Smooth muscle cell of the brain vasculature (primary cell): Measurements from ENCODE around the gene MCM7.

Experiments
- DNase-seq: peaks from one replicate; pipeline ENCODE4 v3.0.0-alpha.2; 2012; ENCODE audit warnings: low read depth, low spot score

The MCM7 gene

DNA sequence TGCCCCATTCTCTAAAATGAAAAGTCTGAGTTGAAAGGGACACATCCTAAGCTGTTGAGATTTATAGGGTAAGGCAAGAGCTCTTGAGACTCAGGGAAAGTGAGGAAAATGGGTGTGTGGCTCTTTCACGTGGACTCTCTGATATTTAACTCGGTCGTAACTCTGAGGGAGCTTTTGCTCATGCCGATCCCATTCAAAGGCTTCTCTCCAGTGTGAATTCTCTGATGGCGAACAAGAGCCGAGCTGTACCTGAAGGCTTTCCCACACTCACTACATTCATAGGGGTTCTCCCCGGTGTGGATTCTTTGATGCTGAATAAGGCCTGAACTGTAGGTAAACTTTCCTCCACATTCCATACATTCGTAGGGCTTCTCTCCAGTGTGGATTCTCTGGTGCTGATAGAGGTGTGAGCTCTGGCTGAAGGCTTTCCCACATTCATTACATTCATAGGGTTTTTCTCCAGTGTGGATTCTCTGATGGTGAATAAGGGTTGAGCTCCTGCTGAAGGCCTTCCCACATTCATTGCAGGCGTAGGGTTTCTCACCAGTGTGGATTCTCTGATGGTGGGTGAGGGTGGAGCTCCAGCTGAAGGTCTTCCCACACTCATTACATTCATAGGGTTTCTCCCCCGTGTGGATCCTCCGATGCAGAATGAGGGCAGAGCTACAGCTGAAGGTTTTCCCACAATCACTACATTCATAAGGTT lies 30.0 kb downstream of the MCM7 start:
- DNase-seq = no peak

GRCh38 chr7:100069991-100070390 lies 31.2 kb downstream of the MCM7 start:
- no peak for DNase-seq

GRCh38 chr7:100066953-100067352 lies 34.2 kb downstream of the MCM7 start:
- DNase-seq = no peak

DNA sequence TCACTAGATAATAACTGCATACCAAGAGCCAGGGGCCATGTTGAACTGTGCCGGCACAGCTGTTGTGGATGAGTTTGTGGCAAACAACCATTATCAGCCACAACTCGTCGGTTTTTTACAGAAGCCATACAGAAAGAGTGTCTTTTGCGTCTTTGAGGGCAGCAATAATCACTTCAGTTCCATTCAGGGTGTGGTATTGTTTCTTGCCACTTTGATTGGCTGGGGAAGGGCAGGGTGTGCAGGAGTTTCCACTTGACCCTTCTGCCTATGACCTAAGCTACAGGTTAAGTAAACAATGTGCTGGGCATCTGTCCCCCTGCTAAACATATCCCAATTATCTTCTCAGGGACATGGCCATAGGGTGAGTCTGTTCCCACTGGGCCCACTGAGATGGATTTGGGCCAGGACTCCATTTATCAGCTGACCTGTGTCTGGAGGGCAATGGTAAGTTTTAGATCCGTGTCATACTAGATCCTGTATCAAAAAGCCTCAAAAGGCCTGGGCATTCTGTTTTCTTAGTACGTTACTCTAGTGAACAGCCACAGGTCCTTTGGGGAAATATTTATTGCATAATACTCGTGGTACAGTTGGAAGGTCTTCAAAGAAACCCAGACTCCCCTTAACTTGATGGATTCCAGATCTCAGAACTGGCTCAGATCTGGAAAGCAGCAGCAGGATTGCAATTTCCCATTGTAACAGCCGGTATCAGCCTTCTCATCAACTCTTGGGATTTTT lies 35.6 kb downstream of the MCM7 start:
- DNase-seq = no peak

DNA sequence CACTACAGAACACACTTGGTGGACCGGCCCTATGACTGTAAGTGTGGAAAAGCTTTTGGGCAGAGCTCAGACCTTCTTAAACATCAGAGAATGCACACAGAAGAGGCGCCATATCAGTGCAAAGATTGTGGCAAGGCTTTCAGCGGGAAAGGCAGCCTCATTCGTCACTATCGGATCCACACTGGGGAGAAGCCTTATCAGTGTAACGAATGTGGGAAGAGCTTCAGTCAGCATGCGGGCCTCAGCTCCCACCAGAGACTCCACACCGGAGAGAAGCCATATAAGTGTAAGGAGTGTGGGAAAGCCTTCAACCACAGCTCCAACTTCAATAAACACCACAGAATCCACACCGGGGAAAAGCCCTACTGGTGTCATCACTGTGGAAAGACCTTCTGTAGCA lies 37.0 kb downstream of the MCM7 start:
- DNase-seq = no peak

GRCh38 chr7:100063376-100063775 lies 37.8 kb downstream of the MCM7 start:
- DNase-seq = no peak

DNA sequence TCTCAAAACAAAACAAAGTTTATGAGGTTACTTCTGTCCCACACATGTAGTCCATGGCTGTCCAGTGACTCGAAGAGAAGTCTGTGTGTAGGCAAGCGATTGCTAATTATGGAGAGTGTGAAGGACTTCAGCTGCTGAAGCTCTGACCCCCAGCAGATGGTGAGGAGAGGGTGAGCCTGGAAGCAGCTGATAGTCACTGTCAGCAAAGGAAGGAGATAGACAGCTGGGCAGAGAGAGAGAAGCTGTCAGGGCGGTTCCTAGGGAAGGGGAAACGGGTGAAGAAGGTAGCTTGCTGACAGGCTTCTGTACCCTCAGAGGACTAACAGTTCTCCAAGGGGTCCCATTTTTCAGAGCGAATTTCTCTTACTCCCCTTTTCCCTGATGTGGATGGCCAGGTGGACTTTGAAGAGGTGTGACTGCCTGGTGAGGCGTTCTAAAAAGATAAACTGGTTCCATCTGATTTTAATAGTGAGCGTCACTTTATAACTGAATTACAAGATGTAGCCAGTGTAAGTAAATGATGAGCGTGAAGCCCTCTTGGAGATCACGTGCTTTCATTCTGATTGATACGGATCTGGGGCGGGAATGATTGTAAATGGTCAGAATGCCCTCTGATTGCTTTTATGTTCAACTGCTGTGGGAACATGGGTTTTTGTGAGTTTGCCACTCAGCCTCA lies 39.5 kb downstream of the MCM7 start:
- DNase-seq = no peak

DNA sequence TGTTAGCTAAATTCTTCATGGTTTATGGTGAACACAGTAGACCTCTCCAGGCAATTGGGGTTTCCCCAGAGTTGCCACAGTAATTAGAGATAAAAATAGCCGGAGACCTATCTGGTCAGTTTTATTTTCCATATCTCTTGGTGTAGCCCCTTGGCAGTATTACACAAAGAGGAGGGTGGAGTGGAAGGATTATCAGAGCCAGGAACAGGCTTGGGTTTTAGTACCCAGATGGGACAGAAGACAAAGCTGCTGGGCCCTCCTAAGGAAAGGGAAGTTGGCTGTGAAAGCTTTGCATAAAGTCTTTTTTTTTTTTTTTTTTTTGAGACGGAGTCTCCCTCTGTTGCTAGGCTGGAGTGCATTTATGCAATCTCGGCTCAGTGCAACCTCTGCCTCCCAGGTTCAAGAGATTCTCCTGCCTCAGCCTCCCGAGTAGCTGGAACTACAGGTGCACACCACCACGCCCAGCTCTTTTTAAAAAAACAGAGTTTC lies 41.9 kb downstream of the MCM7 start:
- DNase-seq = no peak

DNA sequence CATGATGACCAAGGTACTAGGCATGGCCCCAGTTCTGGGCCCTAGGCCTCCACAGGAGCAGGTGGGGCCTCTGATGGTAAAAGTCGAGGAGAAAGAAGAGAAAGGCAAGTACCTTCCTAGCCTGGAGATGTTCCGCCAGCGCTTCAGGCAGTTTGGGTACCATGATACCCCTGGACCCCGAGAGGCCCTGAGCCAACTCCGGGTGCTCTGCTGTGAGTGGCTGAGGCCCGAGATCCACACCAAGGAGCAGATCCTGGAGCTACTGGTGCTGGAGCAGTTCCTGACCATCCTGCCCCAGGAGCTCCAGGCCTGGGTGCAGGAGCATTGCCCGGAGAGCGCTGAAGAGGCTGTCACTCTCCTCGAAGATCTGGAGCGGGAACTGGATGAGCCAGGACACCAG lies 44.2 kb downstream of the MCM7 start:
- DNase-seq = no peak

DNA sequence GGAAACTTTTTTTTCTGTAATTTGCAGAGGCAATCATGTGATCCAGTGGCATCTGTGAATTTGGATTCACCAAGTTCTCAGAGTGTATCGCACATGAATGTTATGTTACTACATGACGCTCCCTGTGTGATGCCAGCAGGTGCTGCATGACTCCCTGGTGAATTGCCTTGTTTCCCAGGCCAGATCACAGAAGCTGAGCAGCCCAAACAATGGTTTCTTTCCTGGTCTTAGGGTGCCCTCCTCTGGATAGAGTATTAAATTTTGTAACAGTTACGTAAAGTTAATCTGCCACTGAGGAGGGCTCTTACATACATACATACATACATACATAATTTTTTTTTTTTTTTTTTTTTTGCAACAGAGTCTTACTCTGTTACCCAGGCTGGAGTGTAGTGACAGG lies 48.0 kb downstream of the MCM7 start:
- peak; percentile 32 for DNase-seq

DNA sequence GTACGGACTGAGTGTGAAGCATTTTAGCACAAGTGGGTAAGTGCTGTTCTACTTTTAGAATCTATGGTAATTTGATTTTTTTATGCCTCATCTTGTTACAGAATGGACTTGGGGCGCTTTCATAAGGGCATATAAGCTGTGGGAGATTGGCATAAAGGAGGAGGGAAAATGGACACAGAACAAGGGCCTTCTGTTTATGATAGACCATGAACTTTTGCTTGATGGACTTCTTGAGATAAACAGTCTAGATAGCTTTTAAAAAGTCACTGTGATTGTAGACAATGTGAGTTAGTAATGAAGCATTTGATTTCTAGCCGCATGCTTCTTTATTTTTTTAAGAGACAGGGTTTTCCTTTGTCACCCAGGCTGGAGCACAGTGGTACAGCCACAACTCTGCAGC lies 49.6 kb downstream of the MCM7 start:
- DNase-seq = no peak

DNA sequence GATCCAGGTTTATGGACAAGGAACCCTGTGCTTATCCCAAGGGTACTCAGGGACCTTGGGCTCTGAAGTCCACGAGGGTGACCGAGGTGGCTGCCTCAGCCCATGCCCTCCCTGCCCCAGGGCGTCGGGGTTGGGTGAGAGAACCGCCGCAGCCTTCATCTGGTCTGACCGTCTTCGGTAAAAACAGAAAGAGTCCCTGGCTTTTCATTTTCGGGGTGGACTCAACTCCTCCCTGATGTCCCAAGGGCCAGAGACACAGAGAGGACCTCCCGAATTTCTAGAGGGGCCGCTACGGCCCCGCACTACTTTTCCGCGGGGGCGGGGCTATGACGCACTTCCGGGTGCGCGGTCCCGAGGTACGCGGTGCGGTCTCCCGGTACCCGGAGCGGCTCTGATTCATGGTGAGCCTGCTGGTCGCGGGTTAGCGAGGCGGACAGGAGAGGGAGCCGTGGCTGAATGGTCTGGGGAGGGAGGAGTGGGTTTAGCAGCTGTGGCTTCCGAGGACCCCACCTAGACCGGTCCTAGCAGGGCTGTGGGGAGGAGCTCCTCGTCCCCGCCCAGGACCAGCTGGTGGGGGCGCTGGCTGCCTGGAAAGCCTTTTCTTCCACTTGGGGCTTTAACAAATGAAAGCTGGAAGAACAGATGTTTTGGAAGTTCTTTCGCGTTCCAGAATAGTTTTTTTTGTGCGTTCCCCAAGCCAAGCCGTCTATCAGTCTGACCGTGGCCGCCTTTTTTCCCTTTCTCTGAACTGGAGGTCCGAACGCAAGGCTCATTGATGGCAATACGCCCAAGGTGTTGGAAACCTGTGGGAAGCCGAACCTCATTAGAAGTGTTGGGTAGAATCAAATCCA lies 51.5 kb downstream of the MCM7 start, which contains the start of gene ZSCAN21:
TSS of gene ZSCAN21 (plus strand) at position 334 of the 851 bp plus-strand sequence. CDS start 7,233 bp downstream, outside the sequence.
- DNase-seq = peak; percentile 51

DNA sequence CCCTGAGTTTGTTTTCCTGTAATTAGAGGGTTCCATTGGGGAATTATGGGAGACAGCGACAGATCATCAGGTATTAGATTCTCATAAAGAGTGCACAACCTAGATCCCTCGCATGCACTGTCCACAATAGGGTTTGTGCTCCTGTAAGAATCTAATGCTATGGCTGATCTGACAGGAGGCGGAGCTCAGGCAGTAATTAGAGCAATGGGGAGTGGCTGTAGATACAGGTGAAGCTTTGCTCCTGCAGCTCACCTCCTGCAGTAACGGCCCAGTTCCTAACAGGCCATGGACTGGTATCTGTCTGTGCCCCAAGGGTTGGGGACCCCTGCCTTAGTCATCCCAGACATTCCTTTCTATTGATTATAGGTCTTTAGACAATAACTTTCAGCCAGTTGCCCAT lies 52.5 kb downstream of the MCM7 start:
- no peak for DNase-seq

- no peak for DNase-seq
Measured at GRCh38 chr7:100044718-100045117, 56.5 kb downstream of the MCM7 start.
